ENCODE measurements around the gene BMPR1A.
A peak's percentile ranks its signal among the peaks of the same experiment; 100 is the strongest.

BMPR1A gene

DNA sequence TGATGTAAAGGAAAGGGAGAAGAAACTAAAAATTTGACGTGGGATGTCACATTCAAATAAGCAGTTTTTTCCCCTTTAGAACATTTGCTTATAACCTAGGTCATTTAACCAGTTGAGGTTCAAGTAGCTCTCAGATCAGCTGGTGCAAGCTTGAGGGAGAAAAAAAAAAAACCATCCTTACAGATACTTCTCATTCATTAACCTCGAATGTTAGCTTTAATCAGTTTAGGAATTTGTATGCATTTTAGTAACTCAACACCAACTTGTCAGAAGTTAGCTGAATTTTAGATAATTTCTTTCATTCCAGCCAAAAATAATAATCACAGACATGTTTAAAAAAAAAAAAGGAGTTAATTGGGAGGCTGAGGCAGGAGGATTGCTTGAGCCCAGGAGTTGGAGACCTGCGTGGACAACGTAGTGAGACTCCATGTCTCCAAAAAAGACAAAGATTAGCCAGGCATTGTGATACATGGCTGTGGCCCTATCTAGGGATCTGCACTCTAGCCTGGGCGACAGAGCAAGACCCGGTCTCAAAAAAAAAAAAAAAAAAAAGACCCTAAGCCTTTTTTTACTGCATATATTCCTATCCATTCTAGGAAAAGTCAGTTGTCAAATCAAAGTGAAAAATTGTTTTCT, 46.2 kb downstream of the BMPR1A start:
- H4K12ac ChIP-seq (ENCODE audit: low read depth, low read length), result no peak overlapping the region

DNA sequence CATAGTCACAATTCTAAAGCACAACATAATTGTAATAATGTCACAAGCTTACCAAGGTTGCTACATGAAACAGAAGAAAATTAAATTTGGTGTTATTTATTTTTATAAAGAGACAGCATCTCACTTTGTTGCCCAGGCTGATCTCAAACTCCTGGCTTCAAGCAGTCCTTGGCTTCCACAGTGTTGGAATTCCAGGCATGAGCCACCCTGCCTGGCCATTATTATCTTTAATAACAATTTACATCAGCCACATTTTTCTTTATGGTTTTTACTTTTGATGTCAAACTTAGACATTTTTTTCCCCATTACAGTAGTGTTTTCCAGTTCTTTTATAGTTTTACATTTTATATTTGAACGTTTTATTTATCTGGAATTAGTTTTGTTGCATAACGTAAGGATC, 46.7 kb downstream of the BMPR1A start:
- Histone ChIP-seq H3K27ac (ENCODE audit: low read depth, low read length) (no peak overlapping the region), H2BK12ac (ENCODE audit: low read length) (no peak overlapping the region), H3K4me1 (ENCODE audit: control insufficient read depth in 1 of 2, insufficient read depth in 2 of 2, low read length in 2 of 2) (peaks cover 0 to 7% of the 10 kb centered on the region in 2 experiments), H4K12ac (ENCODE audit: low read depth, low read length) (no peak overlapping the region), H4K8ac (ENCODE audit: low read depth, low read length) (no peak overlapping the region), H3K79me1 (ENCODE audit: low read length) (no peaks in the 10 kb centered on the region), H2BK5ac (ENCODE audit: low read depth, low read length, poor library complexity) (no peak overlapping the region), H4K91ac (ENCODE audit: low read depth, low read length) (no peak overlapping the region), H3K23ac (ENCODE audit: low read length) (no peak overlapping the region), H3K4me3 (ENCODE audit: low read depth, low read length) (no peak overlapping the region), H3K79me2 (ENCODE audit: control insufficient read depth, insufficient read depth, low read length, poor library complexity) (peaks cover 11% of the 10 kb centered on the region), H2AK5ac (ENCODE audit: low read length) (no peak overlapping the region), H2AFZ (ENCODE audit: insufficient read depth, low read length, poor library complexity) (no peak overlapping the region), H3K4me2 (ENCODE audit: low read length) (no peak overlapping the region), H3K18ac (ENCODE audit: low read length) (no peak overlapping the region), H3K4ac (ENCODE audit: low read depth, low read length) (no peak overlapping the region), H3K9me3 (ENCODE audit: insufficient read depth, low read depth, low read length) (no peaks in the 10 kb centered on the region), H3K36me3 (ENCODE audit: control insufficient read depth in 1 of 2, insufficient read depth in 2 of 2, low read length in 2 of 2) (peaks cover 0 to 3% of the 10 kb centered on the region in 2 experiments), H3K9ac (ENCODE audit: low read length) (no peak overlapping the region), H3K14ac (ENCODE audit: low read length) (no peak overlapping the region), H2BK120ac (ENCODE audit: insufficient read depth, low read length, poor library complexity) (no peak overlapping the region), H3K27me3 (ENCODE audit: insufficient read depth, low read length) (no peaks in the 10 kb centered on the region)
- DNase-seq, result peak in 1 of 2 donors; percentile 44
- no CpG with 5 or more reads among the region's 2 CpGs for WGBS (ENCODE audit: extremely low coverage, insufficient coverage, insufficient read length)

More for the DNA sequence above, 46.2 kb downstream of the BMPR1A start:
- Histone ChIP-seq H2BK5ac (ENCODE audit: low read depth, low read length, poor library complexity) (no peak overlapping the region), H3K4me1 (ENCODE audit: control insufficient read depth in 1 of 2, insufficient read depth in 2 of 2, low read length in 2 of 2) (peaks cover 0 to 5% of the 10 kb centered on the region in 2 experiments), H3K4ac (ENCODE audit: low read depth, low read length) (no peak overlapping the region), H3K18ac (ENCODE audit: low read length) (no peak overlapping the region), H3K36me3 (ENCODE audit: control insufficient read depth in 1 of 2, insufficient read depth in 2 of 2, low read length in 2 of 2) (peaks cover 0 to 3% of the 10 kb centered on the region in 2 experiments), H3K79me1 (ENCODE audit: low read length) (no peaks in the 10 kb centered on the region), H3K4me3 (ENCODE audit: low read depth, low read length) (no peak overlapping the region), H3K23ac (ENCODE audit: low read length) (no peak overlapping the region), H2BK120ac (ENCODE audit: insufficient read depth, low read length, poor library complexity) (no peak overlapping the region), H3K27me3 (ENCODE audit: insufficient read depth, low read length) (no peaks in the 10 kb centered on the region), H3K4me2 (ENCODE audit: low read length) (no peak overlapping the region), H4K8ac (ENCODE audit: low read depth, low read length) (no peak overlapping the region), H3K9ac (ENCODE audit: low read length) (no peak overlapping the region), H2AFZ (ENCODE audit: insufficient read depth, low read length, poor library complexity) (no peak overlapping the region), H3K14ac (ENCODE audit: low read length) (no peak overlapping the region), H3K27ac (ENCODE audit: low read depth, low read length) (no peak overlapping the region), H3K79me2 (ENCODE audit: control insufficient read depth, insufficient read depth, low read length, poor library complexity) (peaks cover 10% of the 10 kb centered on the region), H4K91ac (ENCODE audit: low read depth, low read length) (no peak overlapping the region), H2BK12ac (ENCODE audit: low read length) (no peak overlapping the region), H2AK5ac (ENCODE audit: low read length) (no peak overlapping the region), H3K9me3 (ENCODE audit: insufficient read depth, low read depth, low read length) (no peaks in the 10 kb centered on the region)
- WGBS (ENCODE audit: extremely low coverage, insufficient coverage, insufficient read length), result no CpG with 5 or more reads among the region's 6 CpGs
- no peak for DNase-seq

DNA sequence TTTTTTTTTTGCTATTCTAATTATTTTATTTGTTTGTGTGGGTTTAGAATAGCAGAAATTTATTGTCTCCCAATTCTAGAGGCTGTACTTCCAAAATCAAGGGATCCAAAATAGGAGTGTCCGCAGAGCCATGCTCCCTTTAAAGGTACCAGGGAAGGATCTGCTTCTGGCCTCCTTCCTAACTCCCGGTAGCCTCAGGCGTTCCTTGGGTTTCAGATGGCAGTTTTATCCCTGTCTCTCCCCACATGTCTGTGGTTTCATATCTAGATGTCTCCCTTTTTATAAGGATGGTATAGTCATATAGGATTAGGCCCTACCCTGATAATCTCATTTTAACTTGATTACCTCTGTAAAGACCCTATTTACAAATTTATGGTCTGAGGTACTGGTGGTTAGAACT, 48.4 kb downstream of the BMPR1A start:
- H3K4me1 ChIP-seq (ENCODE audit: control insufficient read depth in 1 of 2, insufficient read depth in 2 of 2, low read length in 2 of 2), result peaks cover 0 to 7% of the 10 kb centered on the region in 2 experiments
- H2BK120ac ChIP-seq (ENCODE audit: insufficient read depth, low read length, poor library complexity), result no peak overlapping the region
- no peaks in the 10 kb centered on the region for H3K79me1 ChIP-seq (ENCODE audit: low read length)
- H2BK5ac ChIP-seq (ENCODE audit: low read depth, low read length, poor library complexity), result no peak overlapping the region
- no peak overlapping the region for H3K23ac ChIP-seq (ENCODE audit: low read length)
- no peak overlapping the region for H3K27ac ChIP-seq (ENCODE audit: low read depth, low read length)
- H3K4ac ChIP-seq (ENCODE audit: low read depth, low read length), result peak overlapping the region; percentile 47
- peaks cover 14% of the 10 kb centered on the region for H3K79me2 ChIP-seq (ENCODE audit: control insufficient read depth, insufficient read depth, low read length, poor library complexity)
- no peak overlapping the region for H3K18ac ChIP-seq (ENCODE audit: low read length)
- no peak overlapping the region for H4K91ac ChIP-seq (ENCODE audit: low read depth, low read length)
- no peak overlapping the region for H4K12ac ChIP-seq (ENCODE audit: low read depth, low read length)
- H3K27me3 ChIP-seq (ENCODE audit: insufficient read depth, low read length), result no peaks in the 10 kb centered on the region
- no peak overlapping the region for H3K14ac ChIP-seq (ENCODE audit: low read length)
- H3K9me3 ChIP-seq (ENCODE audit: insufficient read depth, low read depth, low read length), result no peaks in the 10 kb centered on the region
- H4K8ac ChIP-seq (ENCODE audit: low read depth, low read length), result no peak overlapping the region
- H2AK5ac ChIP-seq (ENCODE audit: low read length), result no peak overlapping the region
- peaks cover 0 to 4% of the 10 kb centered on the region in 2 experiments for H3K36me3 ChIP-seq (ENCODE audit: control insufficient read depth in 1 of 2, insufficient read depth in 2 of 2, low read length in 2 of 2)
- no peak overlapping the region for H3K9ac ChIP-seq (ENCODE audit: low read length)
- DNase-seq, result no peak
- H3K4me3 ChIP-seq (ENCODE audit: low read depth, low read length), result no peak overlapping the region
- H2BK12ac ChIP-seq (ENCODE audit: low read length), result no peak overlapping the region
- H2AFZ ChIP-seq (ENCODE audit: insufficient read depth, low read length, poor library complexity), result no peak overlapping the region
- H3K4me2 ChIP-seq (ENCODE audit: low read length), result no peak overlapping the region
- WGBS (ENCODE audit: extremely low coverage, insufficient coverage, insufficient read length), result no CpG with 5 or more reads among the region's 3 CpGs

DNA sequence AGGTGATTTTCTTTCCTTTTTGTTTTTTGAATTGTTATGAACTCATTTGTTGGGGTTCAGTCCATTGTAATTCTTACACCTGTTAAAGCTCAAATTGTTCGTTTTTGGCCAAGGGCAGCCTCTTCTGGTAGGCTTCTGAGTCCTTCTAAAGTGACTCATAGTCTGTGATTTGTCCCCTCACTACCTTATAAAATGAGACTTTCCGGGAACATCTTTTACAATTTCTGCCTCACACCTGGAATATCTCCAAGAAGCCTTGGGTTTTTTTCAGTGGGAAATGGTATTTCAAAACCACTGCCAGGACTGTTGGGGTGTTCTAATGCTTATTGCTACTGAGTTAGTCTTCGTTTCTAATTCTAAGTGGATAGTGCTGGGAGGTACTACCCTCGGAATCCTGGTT, 56.7 kb downstream of the BMPR1A start:
- Histone ChIP-seq H3K79me2 (ENCODE audit: control insufficient read depth, insufficient read depth, low read length, poor library complexity) (peaks cover 8% of the 10 kb centered on the region), H4K91ac (ENCODE audit: low read depth, low read length) (no peak overlapping the region), H3K4me2 (ENCODE audit: low read length) (no peak overlapping the region), H4K8ac (ENCODE audit: low read depth, low read length) (no peak overlapping the region), H3K36me3 (ENCODE audit: control insufficient read depth in 1 of 2, insufficient read depth in 2 of 2, low read length in 2 of 2) (peaks cover 0 to 2% of the 10 kb centered on the region in 2 experiments), H3K9ac (ENCODE audit: low read length) (no peak overlapping the region), H3K18ac (ENCODE audit: low read length) (no peak overlapping the region), H3K4me1 (ENCODE audit: control insufficient read depth in 1 of 2, insufficient read depth in 2 of 2, low read length in 2 of 2) (peaks cover 0 to 3% of the 10 kb centered on the region in 2 experiments), H3K79me1 (ENCODE audit: low read length) (no peaks in the 10 kb centered on the region), H4K12ac (ENCODE audit: low read depth, low read length) (no peak overlapping the region), H3K14ac (ENCODE audit: low read length) (no peak overlapping the region), H3K9me3 (ENCODE audit: insufficient read depth, low read depth, low read length) (no peaks in the 10 kb centered on the region), H3K27me3 (ENCODE audit: insufficient read depth, low read length) (no peaks in the 10 kb centered on the region), H2BK5ac (ENCODE audit: low read depth, low read length, poor library complexity) (no peak overlapping the region), H3K4ac (ENCODE audit: low read depth, low read length) (peak overlapping the region; percentile 93), H2AFZ (ENCODE audit: insufficient read depth, low read length, poor library complexity) (no peak overlapping the region), H2AK5ac (ENCODE audit: low read length) (no peak overlapping the region), H3K4me3 (ENCODE audit: low read depth, low read length) (no peak overlapping the region), H3K23ac (ENCODE audit: low read length) (no peak overlapping the region), H2BK120ac (ENCODE audit: insufficient read depth, low read length, poor library complexity) (no peak overlapping the region), H3K27ac (ENCODE audit: low read depth, low read length) (no peak overlapping the region), H2BK12ac (ENCODE audit: low read length) (no peak overlapping the region)
- no peak for DNase-seq
- WGBS (ENCODE audit: extremely low coverage, insufficient coverage, insufficient read length), result no CpG with 5 or more reads among the region's 4 CpGs

Data from trophoblast cell (in vitro differentiated cells and primary cell).